Measurements from ENCODE around the gene GON4L.

GRCh38 chr1:155777582-155777981 is 79.4 kb downstream of the GON4L start:
- no peak for TF ChIP-seq POLR2A (IDR thresholded peaks at IDR 0.05)
- no peak for TF ChIP-seq CTCF (IDR thresholded peaks at IDR 0.05)

Data from heart left ventricle (tissue), 13 donors.